Hematopoietic multipotent progenitor cell (in vitro differentiated cells): ENCODE measurements around the gene CYP21A2. TPM values are rescaled to one million over a fixed set of nuclear protein-coding genes. Genes with fewer than 3 reads are reported as not detected.
"Not testable (repeated sequence)": the region's sequence is repeated elsewhere in the genome, so short reads cannot be mapped to it uniquely, and the experiment has no call there.

Source experiments
- DNase-seq, 3 donors: peaks; one replicate each; pipeline ENCODE4 v3.0.0-alpha.2; 2011 to 2015; ENCODE audit warnings: low read depth in 2 of 3, low spot score in 2 of 3
- total RNA-seq: library from RNA; depleted of rRNA; stranded (reverse); fragments of >200 nt; gene quantifications from one replicate; pipeline ENCODE4 v1.2.3, GENCODE V29; 2012

The CYP21A2 gene
- total RNA-seq, 1 donor, result 0.27 TPM

DNA sequence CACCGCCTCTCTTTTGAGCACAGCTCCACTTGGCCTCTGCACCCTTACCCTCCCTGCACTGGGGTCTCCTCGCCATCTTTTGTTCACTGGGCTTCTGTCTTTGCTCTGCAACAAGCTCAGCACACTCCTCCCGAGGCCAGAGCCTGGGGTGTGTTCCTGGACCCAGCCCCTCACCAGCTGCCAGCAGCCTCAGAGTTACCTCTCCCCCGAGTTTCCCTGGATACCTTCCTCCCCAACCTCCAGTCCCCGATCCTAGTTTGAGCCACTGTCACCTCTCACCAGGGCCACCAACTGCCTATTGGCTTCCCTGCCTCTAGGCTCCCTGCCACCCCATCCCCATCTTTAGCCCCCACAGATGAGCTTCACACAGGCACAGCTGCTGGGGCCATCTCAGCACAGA is 12.3 kb downstream of the CYP21A2 start:
- no peak for DNase-seq

DNA sequence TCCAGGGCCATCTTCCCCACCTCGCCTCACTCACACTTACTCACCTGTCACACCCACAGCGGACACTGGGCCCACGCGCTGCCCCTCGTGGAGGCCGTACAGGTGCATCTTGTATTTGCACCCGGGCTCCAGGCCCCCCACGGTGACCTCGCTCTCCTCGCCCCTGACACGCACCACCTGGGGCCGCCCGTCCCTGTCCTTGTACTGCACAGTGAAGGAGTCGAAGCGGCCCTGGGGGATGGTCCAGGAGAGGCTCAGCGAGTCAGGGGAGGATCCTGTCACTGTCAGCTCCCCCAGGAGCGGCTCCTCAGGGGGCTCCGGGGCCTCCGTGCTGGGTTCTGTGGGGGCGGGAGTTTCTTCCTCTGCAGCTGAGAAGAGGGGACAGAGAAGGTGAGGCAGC is 14.4 kb downstream of the CYP21A2 start:
- not testable (repeated sequence) for DNase-seq

DNA sequence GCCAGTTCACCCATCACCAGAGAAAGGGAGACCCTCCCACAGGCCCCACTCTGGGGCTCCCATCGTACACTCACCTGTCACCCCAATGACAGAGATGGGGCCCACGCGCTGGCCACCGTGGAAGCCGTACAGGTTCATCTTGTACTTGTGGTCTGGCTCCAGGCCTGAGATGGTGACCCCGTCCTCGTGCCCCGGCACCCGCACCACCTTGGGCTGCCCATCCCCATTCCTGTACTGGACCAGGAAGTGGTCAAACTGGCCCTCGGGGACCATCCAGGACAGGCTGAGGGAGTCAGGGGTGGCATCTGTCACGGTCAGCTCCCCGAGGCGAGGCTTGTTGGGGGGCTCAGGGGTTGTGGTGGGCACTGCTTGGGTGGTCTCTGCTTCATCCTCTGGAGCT is 15.1 kb downstream of the CYP21A2 start:
- DNase-seq, result not testable (repeated sequence)

DNA sequence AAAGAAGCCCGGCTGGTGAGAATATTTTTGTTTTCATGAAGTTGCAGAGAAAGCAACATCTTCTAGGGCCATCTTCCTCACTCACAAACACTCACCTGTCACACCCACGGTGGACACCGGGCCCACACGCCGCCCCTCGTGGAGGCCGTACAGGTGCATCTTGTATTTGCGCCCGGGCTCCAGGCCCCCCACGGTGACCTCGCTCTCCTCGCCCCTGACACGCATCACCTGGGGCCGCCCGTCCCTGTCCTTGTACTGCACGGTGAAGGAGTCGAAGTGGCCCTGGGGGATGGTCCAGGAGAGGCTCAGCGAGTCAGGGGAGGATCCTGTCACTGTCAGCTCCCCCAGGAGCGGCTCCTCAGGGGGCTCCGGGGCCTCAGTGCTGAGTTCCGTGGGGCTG is 17.5 kb downstream of the CYP21A2 start:
- not testable (repeated sequence) for DNase-seq

DNA sequence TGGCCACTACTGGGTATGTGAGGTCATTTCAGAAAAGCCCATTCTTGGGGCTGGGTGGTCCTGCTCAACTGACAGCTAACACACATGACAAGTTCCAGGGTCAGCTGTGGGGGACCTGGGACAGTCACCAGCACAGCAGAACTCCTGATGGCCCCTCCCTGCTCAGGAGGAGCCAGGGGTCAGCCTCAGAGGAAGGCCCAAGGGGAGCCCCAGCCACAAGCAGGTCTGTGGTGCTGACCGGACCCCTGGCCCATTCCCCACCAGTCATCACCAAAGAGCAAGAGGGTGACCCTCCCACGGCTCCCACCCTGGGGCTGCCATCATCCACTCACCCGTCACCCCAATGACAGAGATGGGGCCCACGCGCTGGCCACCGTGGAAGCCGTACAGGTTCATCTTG is 18.0 kb downstream of the CYP21A2 start:
- DNase-seq, result no peak

DNA sequence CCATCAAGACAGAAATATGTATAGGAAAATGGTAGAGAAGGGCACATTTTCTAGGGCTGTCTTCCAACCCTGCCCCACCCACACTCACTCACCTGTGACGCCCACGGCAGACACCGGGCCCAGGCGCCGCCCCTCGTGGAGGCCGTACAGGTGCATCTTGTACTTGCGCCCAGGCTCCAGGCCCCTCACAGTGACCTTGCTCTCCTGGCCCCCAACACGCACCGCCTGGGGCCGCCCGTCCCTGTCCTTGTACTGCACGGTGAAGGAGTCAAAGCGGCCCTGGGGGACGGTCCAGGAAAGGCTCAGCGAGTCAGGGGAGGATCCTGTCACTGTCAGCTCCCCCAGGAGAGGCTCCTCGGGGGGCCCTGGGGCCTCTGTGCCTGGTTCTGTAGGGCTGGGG is 19.8 kb downstream of the CYP21A2 start:
- no peak for DNase-seq

DNA sequence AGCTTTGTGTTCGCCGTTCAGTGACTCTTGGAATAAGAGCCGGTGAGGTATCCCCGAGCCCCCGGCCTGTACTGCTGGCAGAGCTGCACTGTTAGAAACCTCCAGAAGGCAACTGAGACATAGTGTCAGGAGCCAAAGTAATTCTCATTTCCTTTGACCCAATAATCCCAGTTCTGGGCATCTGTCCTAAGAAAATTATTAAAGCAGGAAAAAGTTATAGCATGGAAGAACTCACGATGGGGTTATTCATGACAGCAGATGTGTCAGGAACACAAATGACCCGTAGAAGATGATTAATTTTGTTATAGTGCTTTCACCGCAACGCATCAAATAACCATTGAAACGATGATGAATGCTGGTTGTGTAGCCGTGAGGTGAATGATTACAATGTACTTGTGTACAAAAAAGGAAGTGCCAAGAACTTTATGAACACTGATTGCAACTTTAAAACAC is 20.3 kb downstream of the CYP21A2 start:
- DNase-seq, result no peak

DNA sequence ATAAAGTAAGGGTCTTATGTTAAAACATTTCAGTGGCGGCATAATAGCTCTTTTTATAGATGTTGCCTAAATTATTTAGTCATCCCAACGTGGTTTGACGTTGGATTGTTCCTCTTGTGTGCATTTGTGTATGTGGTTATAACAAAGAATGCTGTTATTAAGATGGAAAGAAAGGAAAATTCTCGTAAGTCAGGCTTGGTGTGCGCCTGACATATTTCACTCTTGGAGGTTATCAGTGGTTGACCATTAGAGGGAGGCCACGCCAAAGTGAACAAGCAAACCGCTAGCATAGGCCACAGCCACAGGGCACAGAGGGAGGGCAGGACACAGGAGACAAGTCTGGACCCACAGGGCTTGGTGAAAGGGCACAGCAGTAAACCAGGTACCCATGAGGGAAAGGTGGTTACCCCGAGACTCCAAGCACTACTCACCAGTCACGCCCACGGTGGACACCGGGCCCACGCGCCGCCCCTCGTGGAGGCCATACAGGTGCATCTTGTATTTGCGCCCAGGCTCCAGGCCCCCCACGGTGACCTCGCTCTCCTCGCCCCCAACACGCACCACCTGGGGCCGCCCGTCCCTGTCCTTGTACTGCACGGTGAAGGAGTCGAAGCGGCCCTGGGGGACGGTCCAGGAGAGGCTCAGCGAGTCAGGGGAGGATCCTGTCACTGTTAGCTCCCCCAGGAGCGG is 22.9 kb downstream of the CYP21A2 start:
- DNase-seq, result no peak

DNA sequence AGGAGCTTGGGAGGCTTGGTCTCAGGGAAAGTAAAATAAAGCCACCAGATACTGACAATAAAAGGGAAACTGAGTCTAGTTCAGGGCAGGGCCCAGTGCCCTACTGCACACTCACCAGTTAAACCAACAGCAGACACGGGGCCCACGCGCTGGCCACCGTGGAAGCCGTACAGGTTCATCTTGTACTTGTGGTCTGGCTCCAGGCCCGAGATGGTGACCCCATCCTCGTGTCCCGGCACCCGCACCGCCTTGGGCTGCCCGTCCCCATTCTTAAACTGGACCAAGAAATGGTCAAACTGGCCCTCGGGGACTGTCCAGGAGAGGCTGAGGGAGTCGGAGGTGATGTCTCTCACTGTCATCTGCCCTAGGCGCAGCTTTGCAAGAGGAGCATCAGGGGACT is 26.5 kb downstream of the CYP21A2 start:
- no peak for DNase-seq

DNA sequence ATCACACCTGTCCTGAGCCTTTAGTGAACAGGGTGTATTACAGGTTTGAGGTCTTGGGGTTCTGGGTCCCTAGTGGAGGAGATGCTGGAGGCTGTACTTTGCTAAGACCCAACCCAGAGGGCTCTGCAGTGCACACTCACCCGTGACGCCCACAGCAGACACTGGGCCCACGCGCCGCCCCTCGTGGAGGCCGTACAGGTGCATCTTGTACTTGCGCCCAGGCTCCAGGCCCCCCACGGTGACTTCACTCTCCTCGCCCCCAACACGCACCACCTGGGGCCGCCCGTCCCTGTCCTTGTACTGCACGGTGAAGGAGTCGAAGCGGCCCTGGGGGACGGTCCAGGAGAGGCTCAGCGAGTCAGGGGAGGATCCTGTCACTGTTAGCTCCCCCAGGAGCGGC is 29.3 kb downstream of the CYP21A2 start:
- not testable (repeated sequence) for DNase-seq

DNA sequence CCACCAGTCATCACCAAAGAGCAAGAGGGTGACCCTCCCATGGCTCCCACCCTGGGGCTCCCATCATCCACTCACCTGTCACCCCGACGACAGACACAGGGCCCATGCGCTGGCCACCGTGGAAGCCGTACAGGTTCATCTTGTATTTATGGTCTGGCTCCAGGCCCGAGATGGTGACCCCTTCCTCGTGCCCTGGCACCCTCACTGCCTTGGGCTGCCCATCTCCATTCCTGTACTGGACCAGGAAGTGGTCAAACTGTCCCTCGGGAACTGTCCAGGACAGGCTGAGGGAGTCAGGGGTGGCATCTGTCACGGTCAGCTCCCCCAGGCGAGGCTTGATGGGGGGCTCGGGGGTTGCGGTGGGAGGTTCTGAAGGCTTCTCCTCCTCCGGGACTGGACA is 30.1 kb downstream of the CYP21A2 start:
- DNase-seq, result not testable (repeated sequence)

DNA sequence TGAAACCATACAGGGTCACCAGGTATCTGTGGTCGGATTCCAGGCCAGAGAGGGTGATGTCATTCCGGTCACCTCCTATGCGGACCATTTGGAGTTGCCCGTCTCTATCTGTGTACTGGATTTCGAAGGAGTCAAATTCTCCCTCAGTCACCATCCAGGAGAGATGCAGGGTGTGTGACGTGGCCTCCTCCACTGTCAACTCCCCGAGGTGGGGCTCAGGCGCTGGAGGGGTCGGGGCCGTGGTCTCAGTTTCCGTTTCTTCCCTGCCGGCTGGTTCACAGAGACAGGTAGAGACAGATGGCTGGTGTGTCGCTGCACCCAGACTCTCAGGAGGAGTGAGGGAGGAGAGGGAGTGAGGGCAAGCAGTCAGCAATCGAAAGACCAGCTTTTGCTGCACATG is 30.7 kb downstream of the CYP21A2 start:
- no peak for DNase-seq

DNA sequence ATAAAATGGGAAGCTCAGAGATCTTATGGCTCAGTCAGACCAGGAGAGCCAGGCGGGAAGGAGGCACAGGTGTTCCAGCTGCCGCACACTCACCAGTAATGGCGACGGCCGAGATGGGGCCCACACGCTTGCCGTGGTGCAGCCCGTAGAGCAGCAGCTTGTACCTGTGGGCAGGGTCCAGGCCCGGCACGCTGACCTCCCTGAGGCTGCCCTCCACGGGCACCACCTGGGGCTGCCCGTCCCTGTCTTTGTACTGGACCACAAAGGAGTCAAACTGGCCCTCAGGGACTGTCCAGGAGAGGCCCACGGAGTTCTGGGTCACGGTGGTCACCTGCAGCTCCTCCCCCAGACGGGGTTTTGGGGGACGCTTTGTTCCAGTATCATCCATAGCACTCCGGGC is 31.2 kb downstream of the CYP21A2 start:
- no peak for DNase-seq

DNA sequence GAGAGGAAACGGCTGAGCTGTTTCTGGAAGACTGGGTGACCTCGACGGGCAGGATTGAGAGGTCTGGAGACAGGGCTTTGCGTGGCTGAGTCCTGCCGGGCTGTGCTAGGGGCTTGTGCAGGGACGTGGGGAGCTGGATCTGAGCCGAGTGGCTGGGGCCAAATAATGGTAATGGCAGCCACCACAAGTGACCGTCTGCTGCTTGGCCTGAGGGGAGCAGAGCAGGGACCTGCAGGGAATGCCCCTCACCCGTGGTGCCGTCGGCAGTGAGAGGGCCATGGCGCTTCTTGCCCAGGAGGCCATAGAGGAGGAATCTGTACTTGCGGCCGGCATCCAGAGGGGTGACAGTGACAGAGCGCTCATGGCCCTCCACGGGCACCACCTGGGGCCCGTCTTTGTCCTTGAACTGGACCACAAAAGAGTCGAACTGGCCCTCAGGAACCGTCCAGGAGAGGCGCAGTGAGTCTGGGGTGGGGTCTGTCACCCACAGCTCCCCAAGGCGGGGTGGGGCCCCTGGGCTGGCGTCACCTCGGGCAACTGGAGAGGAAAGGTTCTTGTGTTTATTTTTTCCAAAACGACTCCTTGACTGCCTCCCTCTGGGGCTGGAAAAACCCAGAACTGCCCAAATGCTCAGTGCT is 31.8 kb downstream of the CYP21A2 start:
- DNase-seq, result no peak

DNA sequence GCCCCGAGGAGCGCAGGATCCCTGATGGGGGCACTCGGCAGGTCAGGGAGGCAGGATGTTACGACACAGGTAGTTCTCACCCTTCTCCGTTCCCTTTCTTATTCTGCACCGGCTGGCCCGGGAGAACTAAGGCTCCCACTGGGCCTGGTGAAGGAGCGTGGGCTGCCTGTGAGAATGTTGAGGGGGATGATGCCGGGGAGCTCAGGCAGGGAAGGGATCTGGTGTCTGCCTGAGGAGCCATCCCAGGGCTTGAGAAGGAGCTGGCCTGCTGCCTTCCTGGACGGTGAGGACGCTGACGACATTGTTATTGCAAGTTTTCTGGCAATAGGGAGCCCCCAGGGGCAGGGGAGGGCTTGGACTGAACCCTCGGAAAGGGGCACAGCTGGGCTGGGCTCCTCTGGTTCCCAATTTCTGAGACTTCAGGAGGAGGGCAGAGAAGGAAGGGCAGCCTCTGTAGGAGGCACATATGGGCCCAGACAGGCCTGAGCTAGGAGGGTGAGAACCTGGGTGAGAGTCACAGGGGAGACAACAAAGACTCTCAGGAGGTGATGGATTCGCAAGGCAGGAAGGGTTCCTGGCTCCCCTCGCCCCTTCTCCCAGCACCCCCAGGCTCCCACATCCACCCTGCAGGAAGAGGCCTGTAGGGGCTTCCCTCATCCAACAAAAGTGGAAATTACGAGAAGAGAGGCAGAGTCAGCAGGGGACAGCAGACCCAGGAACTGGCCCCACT is 32.8 kb downstream of the CYP21A2 start:
- DNase-seq, result no peak

DNA sequence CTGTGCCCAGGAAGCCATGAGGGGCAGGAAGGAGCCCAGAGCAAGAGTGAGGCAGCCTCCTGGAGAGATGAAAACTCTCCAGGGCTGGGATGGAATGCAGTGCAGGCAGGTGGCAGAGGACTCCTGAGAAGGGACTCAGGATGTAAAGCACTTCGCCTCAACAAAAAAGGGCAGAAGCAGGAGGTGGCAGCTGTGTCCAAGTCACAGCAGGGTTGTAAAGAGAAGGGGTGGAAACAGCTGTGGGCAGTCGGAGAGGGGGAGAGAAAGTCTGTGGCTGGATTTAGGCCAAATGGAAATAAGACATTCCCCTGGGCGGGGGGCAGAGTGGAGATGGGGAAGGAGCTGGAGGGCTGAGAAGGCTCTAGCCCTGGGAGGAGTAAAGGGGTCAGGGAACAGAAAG is 34.9 kb downstream of the CYP21A2 start:
- DNase-seq, result no peak

DNA sequence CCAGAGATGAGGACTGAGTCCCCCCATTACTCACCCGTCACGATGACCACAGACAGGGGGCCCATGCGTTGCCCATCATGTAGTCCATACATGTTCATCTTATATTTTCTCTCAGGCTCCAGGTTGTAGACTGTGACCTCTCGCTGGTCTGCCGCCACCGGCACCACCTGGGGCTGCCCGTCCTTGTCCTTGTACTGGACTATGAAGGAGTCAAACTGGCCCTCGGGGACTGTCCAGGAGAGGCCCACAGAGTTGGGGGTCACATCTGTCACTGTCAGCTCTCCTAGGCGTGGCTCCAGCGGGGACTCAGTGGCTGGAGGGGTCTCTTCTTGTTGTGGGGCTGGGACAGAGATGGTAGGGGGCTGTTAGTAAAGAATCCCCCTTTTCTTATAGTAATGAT is 35.4 kb downstream of the CYP21A2 start:
- DNase-seq, result no peak

DNA sequence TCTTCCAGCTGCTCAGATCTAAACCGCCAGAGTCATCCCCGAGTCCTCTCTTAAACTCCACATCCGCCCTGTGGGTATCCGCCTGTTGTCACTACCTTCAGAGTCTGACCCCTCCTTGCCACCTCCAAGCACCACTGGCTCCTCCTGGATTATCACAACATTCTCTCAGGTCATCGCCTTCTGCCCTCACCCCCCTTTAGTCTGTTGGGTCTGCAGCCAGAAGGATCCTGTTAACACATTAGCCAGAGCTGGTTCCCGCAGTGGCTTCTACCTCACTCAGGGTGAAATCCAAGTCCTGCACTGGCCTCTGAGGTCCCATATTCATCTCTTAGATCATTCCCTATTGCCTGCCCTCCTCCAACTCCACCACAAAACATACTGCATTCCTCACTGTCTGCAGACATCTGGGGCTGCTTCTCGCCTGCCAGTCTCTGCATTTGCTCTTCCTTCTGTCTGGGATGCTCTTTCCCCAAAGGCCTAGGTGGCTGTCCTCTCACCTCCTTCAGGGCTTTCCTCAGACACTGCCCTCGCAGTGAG is 36.8 kb downstream of the CYP21A2 start:
- DNase-seq, result no peak

DNA sequence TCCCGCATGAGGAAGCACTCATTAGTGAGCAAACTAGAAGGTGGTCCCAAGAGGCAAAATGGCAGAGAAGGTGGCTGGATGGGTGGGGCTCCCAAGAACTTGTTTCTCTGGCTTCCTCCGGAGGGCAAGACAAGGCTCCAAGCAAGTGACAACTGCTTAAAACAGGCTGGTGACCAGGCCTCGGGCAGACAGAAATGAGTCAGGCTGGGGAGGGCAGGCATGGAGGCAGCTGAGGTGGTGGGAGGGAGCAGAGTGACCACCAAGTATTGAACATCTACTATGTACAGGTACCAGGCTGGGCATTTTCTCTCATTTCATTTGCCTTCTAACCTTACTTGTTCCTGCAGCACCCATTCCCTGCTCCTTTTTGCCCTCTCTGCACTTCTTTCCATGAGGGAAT is 37.6 kb downstream of the CYP21A2 start:
- DNase-seq, result no peak

DNA sequence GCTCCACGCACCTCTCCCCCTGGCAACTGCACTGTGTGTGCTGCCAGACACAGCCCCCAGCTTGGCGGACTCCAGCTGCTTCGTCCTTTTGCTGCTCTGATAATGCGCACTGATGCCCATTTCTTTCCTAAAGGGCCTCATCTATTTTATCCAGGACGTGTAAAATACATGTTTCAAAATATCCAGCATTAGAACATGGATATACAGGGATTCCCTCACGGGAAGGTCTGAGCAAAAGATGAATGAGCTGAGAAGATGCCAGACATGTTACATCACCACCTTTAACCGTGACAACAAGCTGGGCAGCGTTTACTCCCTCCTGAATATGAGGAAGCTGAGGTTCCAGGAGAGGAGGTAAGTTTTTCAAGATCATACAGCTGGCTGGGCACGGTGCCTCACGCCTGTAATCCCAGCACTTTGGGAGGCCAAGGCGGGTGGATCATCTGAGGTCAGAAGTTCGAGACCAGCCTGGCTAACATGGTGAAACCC is 38.1 kb downstream of the CYP21A2 start:
- DNase-seq, result no peak

DNA sequence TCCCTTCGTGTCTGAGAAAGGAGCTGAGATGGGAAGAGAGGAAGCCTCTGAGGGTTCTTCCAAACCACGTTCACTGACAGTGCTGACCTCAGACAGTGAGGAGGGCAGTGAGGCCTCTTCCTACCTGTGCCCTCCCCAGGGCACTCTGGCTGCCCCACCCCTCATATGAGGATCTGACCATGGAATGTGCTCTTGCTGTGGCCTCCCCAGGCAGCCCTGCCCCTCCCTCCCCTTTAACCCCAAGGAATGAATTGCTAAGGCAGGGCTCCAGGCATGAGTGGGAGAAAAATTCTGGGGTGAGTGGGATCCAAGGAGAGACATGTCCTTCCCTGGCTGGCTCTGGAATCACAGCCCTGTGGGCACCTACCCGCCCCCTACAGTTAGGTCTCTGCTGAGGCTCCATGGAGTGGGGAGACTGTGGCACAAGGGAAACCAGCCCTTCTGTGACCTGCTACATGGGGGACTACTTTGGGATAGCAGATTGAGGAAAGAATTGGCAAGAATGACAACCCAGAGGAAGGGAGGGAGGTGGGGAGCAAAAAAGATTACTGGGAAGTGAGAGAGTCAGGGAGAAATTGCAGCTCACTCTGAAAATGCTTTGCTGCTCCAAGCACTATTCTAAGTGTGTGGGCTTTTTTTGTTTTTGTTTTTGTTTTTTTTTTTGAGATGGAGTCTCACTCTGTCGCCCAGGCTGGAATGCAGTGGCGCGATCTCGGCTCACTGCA is 41.5 kb downstream of the CYP21A2 start:
- no peak for DNase-seq
